Breast epithelium (tissue), 4 donors: ENCODE data around the gene TBC1D8. TPM values are rescaled to one million over a fixed set of nuclear protein-coding genes. Genes with fewer than 3 reads are reported as not detected.

ENCODE experiments used
- DNase-seq, 2 donors: peaks; one replicate each; pipeline ENCODE4 v3.0.0-alpha.2; 2019; ENCODE audit warnings: low spot score in 2 of 2
- H3K27ac ChIP-seq, 2 donors: fragments of 200-600 bp; sonication (generic) in 1 of 2; one replicate each; pipeline ENCODE4 v1.5.1; 2016 to 2019; ENCODE audit warnings: mild to moderate bottlenecking in 1 of 2
- H3K27me3 ChIP-seq, 2 donors: fragments of 200-600 bp; sonication (generic) in 1 of 2; one replicate each; pipeline versions ENCODE4 v1.5.1 to v1.6.0; 2017 to 2019; ENCODE audit warnings: control low read depth in 1 of 2, mild to moderate bottlenecking in 1 of 2
- H3K36me3 ChIP-seq: fragments of 200-600 bp; one replicate; pipeline ENCODE4 v1.5.1; 2019
- H3K4me1 ChIP-seq, 2 donors: fragments of 200-600 bp; sonication (generic); one replicate each; pipeline ENCODE4 v1.5.1; 2016 to 2019; ENCODE audit warnings: control low read depth in 1 of 2
- H3K4me3 ChIP-seq, 3 donors: fragments of 200-600 bp; sonication (generic); 1 replicate in 2 of 3; 2 replicates in 1 of 3; pipeline ENCODE4 v1.5.1; 2016 to 2019; ENCODE audit warnings: mild to moderate bottlenecking in 3 of 3, moderate library complexity in 2 of 3
- H3K9me3 ChIP-seq, 2 donors: fragments of 200-600 bp; sonication (generic) in 1 of 2; one replicate each; pipeline ENCODE4 v1.5.1; 2016 to 2019; ENCODE audit warnings: control low read depth in 1 of 2
- POLR2A ChIP-seq: fragments of 450-650 bp; IDR thresholded peaks from one replicate; pipeline ENCODE4 v1.6.1; 2016; ENCODE audit warnings: antibody characterized with exemption, mild to moderate bottlenecking, moderate library complexity
- POLR2AphosphoS5 ChIP-seq, 3 donors: sonication (generic); formaldehyde crosslinking; IDR thresholded peaks; one replicate each; pipeline ENCODE4 v1.6.1; 2017; ENCODE audit warnings: antibody characterized with exemption in 3 of 3
- intact Hi-C: fragments of 100-400 bp; cut with DNase I; formaldehyde crosslinking; loops from one replicate; pipeline ENCODE4 v1.15.1; 2023; ENCODE audit warnings: low total_unique reads
- total RNA-seq, 3 donors: library from RNA; depleted of rRNA; stranded (reverse); fragments of >200 nt; gene quantifications; one replicate each; pipeline ENCODE4 v1.1.0, GENCODE V29; 2016
- TF ChIP-seq, protein P1 (sequence below), 3 donors: fragments of 450-650 bp; IDR thresholded peaks; one replicate each; pipeline ENCODE4 v1.5.1; 2016 to 2017; ENCODE audit warnings: antibody characterized with exemption in 3 of 3, mild to moderate bottlenecking in 3 of 3, moderate library complexity in 3 of 3

The TBC1D8 gene
- total RNA-seq, 3 donors from 2014 or later, result 19.5 to 92.4 (median 89.7) TPM

DNA sequence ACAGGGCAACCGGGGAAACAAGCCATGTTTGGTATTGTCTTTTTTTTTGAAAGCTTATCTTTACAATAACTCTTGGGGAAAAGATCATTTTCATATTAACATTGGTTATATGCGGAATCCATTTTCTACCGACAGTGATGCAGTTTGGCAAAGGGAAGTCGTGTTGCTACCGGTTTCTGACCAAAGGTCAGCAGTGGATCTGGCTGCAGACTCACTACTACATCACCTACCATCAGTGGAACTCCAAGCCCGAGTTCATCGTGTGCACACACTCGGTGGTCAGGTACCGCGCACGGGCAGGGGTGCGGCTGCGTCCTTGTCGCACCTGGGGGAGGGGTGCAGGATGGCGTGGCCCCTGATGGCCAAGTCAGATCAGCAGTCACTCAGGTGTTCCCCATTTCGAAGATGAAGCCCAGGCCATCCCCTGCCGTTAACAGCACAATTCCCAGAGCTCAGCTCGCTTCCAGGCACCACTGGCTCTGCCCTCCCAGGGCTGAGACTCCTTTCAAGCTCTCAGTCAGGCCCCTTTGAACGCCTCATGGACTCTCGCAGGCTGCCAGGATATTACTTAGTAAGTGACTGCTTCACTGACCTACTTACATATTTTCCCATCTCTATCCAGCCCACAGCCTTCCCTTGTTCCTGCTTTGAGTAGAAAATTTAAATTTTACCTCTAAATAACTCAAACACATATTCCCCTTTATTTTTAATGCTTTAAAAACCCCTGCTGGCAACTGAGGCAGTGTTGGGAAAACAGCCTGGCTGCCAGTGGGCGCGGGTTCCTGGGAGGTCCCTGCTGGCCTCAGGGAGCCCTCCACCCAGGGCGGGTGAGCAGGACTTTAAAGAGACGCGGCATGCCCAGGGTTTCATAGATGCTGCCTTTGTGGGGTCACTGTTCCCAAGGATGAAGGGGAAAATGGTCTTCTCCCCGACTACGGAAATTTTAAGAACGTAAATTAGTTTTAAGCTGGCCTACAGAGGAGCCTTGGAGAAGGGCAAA, 182.7 kb downstream of the TBC1D8 start:
- Histone ChIP-seq H3K4me3 (no peak overlapping the region), H3K4me1 (no peaks in the 10 kb centered on the region), H3K27me3 (no peaks in the 10 kb centered on the region), H3K9me3 (no peaks in the 10 kb centered on the region), H3K36me3 (no peaks in the 10 kb centered on the region), H3K27ac (no peak overlapping the region)
- intact Hi-C loops, result no loop called here
- no peak for DNase-seq
- no peak for TF ChIP-seq POLR2AphosphoS5 (IDR thresholded peaks at IDR 0.05)
- TF ChIP-seq POLR2A, result no peak

DNA sequence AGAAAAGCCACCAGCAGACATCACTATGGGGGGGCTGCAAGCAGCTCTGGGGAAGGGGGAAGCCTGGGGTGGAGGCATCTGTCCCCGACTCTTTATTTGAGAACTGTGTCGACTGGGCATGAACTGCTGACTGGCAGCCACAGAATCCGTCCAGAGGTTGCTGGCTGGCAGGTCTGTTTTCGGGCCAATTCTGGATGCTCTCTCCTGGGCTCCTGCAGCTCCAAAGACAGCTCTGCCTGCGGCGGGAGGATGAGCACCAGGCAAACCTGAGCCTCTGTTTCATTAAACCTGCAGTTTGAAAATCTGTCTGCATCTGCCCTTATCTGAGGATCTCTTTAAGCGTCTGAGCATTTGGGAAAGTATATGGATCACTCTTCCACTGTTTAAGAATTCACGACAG, 183.5 kb downstream of the TBC1D8 start:
- TF ChIP-seq, protein P1, sequence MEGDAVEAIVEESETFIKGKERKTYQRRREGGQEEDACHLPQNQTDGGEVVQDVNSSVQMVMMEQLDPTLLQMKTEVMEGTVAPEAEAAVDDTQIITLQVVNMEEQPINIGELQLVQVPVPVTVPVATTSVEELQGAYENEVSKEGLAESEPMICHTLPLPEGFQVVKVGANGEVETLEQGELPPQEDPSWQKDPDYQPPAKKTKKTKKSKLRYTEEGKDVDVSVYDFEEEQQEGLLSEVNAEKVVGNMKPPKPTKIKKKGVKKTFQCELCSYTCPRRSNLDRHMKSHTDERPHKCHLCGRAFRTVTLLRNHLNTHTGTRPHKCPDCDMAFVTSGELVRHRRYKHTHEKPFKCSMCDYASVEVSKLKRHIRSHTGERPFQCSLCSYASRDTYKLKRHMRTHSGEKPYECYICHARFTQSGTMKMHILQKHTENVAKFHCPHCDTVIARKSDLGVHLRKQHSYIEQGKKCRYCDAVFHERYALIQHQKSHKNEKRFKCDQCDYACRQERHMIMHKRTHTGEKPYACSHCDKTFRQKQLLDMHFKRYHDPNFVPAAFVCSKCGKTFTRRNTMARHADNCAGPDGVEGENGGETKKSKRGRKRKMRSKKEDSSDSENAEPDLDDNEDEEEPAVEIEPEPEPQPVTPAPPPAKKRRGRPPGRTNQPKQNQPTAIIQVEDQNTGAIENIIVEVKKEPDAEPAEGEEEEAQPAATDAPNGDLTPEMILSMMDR (IDR thresholded peaks at IDR 0.05), result no peak
- TF ChIP-seq POLR2A (no peak), POLR2AphosphoS5 (IDR thresholded peaks at IDR 0.05) (no peak)
- no peaks in the 10 kb centered on the region for H3K9me3 ChIP-seq
- no peaks in the 10 kb centered on the region for H3K4me1 ChIP-seq
- H3K4me3 ChIP-seq, result no peak overlapping the region
- H3K27ac ChIP-seq, result no peak overlapping the region
- DNase-seq, result no peak
- H3K27me3 ChIP-seq, result no peaks in the 10 kb centered on the region
- intact Hi-C loops, result no loop called here
- H3K36me3 ChIP-seq, result no peaks in the 10 kb centered on the region

DNA sequence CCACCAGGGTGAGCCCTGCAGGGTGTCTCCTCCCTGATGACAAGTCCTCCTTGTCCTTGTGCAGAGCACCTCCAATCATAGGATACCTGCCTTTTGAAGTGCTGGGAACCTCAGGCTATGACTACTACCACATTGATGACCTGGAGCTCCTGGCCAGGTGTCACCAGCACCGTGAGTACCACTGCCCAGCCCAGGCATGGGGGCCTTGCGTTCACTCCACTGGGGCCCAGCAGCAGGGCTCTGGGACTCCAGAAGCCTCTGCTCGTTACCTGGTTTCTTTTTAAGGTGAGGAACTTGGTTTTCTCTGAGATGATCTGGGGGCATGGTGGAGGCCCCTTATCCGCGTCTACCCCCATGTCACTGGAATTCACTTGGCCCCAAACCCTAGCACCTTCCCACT, 185.6 kb downstream of the TBC1D8 start:
- Histone ChIP-seq H3K9me3 (no peaks in the 10 kb centered on the region), H3K27ac (no peak overlapping the region)
- TF ChIP-seq, protein P1 (IDR thresholded peaks at IDR 0.05), result no peak
- TF ChIP-seq POLR2A (no peak), POLR2AphosphoS5 (IDR thresholded peaks at IDR 0.05) (no peak)

DNA sequence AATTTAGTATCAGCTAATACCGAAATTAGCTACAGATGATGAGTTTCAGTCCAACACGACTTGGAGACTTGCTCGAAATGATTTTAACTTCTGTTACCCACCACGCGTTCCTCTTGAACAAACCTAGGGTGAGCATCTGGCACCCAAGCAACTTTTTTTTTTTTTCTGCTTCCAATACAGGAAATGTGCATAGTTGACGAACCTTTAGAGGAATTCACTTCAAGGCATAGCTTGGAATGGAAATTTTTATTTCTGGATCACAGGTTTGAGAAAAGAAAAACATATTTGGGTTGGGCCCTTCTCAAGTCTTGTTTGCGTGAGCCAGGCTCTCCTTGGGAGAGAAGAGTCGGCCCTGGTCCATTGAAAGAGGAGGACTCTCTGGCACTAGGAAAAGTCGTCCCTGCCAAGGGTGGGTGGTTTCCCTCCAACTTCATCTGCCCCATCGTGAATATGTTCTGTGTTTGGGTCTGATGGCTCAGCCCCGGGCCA, 186.5 kb downstream of the TBC1D8 start:
- Histone ChIP-seq H3K36me3 (no peaks in the 10 kb centered on the region), H3K4me3 (no peak overlapping the region), H3K27me3 (no peaks in the 10 kb centered on the region), H3K27ac (peak overlapping the region; percentile 21 to 59), H3K9me3 (no peaks in the 10 kb centered on the region), H3K4me1 (no peaks in the 10 kb centered on the region)
- TF ChIP-seq POLR2AphosphoS5 (IDR thresholded peaks at IDR 0.05) (no peak), POLR2A (no peak)
- TF ChIP-seq, protein P1 (IDR thresholded peaks at IDR 0.05), result no peak
- intact Hi-C loops, result no loop called here
- DNase-seq, result no peak

More for the DNA sequence above, 185.6 kb downstream of the TBC1D8 start:
- no peak for DNase-seq
- H3K27me3 ChIP-seq, result no peaks in the 10 kb centered on the region
- no peak overlapping the region for H3K4me3 ChIP-seq
- no peaks in the 10 kb centered on the region for H3K36me3 ChIP-seq
- H3K4me1 ChIP-seq, result no peaks in the 10 kb centered on the region
- intact Hi-C loops, result no loop called here

DNA sequence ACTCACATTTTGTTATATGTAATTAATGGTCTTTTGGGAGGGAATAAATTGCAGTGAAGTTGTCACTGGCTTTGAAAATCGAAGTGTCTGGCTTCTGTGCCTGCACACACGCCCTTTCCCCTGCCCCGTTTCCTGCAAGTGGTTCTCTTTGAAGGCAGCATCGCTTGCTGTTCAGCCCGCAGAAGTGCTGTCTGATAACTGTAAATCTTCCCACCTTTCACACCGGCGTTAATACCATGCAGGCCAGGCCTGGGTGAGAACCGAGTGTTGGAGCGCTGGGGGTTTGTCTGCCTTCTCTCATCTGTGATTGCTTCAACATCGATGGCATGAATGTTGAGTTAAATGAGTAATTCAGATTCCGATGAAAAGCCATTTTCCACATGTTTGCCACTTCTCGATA, 187.0 kb downstream of the TBC1D8 start:
- Histone ChIP-seq H3K27me3 (no peaks in the 10 kb centered on the region), H3K9me3 (no peaks in the 10 kb centered on the region), H3K27ac (no peak overlapping the region), H3K4me1 (no peaks in the 10 kb centered on the region), H3K36me3 (no peaks in the 10 kb centered on the region), H3K4me3 (no peak overlapping the region)
- intact Hi-C loops, result no loop called here
- DNase-seq, result no peak
- TF ChIP-seq POLR2AphosphoS5 (IDR thresholded peaks at IDR 0.05) (no peak), POLR2A (no peak)
- TF ChIP-seq, protein P1 (IDR thresholded peaks at IDR 0.05), result no peak
